B cell (primary cell): ENCODE results near the gene CD79A. TPM values are rescaled to one million over a fixed set of nuclear protein-coding genes. Genes with fewer than 3 reads are reported as not detected.

Experiments used
- ATAC-seq: fragments of 200-7000 bp; cut with Tn5 transposase; one replicate; pipeline ENCODE4 v1.10.0; 2021; ENCODE audit warnings: low read depth, mild to moderate bottlenecking, moderate number of reproducible peaks, moderate library complexity
- CTCF ChIA-PET: fragments of 350-600 bp; sonication (Branson Sonifier 250); formaldehyde crosslinking; loops from one replicate; lab custom pipeline; 2021; ENCODE audit warnings: antibody characterized with exemption, inconsistent platforms; lab: Charles Lee
- POLR2A ChIA-PET: fragments of 350-600 bp; sonication (Branson Sonifier 250); formaldehyde crosslinking; loops from one replicate; lab custom pipeline; 2021; ENCODE audit warnings: antibody characterized with exemption; lab: Charles Lee
- DNase-seq: peaks from one replicate; pipeline ENCODE4 v3.0.0; 2013
- H2AFZ ChIP-seq: 2 replicates; pipeline ENCODE4 v1.6.1; 2012; ENCODE audit warnings: mild to moderate bottlenecking, low read depth, low read length; ENCODE audit not compliant: insufficient read depth, poor library complexity, severe bottlenecking
- H3K27ac ChIP-seq, 2 donors: 1 replicate in 1 of 2; 2 replicates in 1 of 2; pipeline ENCODE4 v1.5.1; 2012 to 2013; ENCODE audit warnings: low read length in 2 of 2, mild to moderate bottlenecking in 2 of 2, moderate library complexity in 1 of 2
- H3K27me3 ChIP-seq, 4 experiments: fragments of 200-600 bp in 1 of 4; sonication (generic) in 1 of 4; replicated peaks in 1 of 4; 1 replicate in 2 of 4; 2 replicates in 2 of 4; pipeline versions ENCODE4 v1.6.1 to v1.7.0; 2013 to 2016; ENCODE audit warnings: low read length in 3 of 4, mild to moderate bottlenecking in 2 of 4, mixed read lengths in 1 of 4, moderate library complexity in 1 of 4; ENCODE audit not compliant: insufficient read depth in 4 of 4, control insufficient read depth in 3 of 4; ENCODE audit errors: control extremely low read depth in 1 of 4
- H3K36me3 ChIP-seq, 2 experiments: replicated peaks in 1 of 2; 1 replicate in 1 of 2; 2 replicates in 1 of 2; pipeline versions ENCODE4 v1.6.1 to v1.7.1; 2013; ENCODE audit warnings: low read length in 1 of 2; ENCODE audit not compliant: insufficient read depth in 2 of 2, control insufficient read depth in 1 of 2; ENCODE audit errors: control extremely low read depth in 1 of 2, extremely low read depth in 1 of 2
- H3K4me1 ChIP-seq, 2 donors: fragments of 200-600 bp in 1 of 2; sonication (generic) in 1 of 2; 1 replicate in 1 of 2; 2 replicates in 1 of 2; pipeline versions ENCODE4 v1.5.1 to v1.6.1; 2013 to 2017; ENCODE audit warnings: low read length in 2 of 2; ENCODE audit not compliant: control insufficient read depth in 2 of 2, insufficient read depth in 2 of 2
- H3K4me2 ChIP-seq: replicated peaks from 2 replicates; pipeline ENCODE3; 2012; ENCODE audit warnings: mild to moderate bottlenecking, low read depth, low read length; ENCODE audit not compliant: poor library complexity, severe bottlenecking
- H3K4me3 ChIP-seq, 5 experiments: fragments of 200-600 bp in 1 of 5; sonication (generic) in 1 of 5; 1 replicate in 3 of 5; 2 replicates in 2 of 5; pipeline versions ENCODE4 v1.5.1 to v1.7.0; 2011 to 2016; ENCODE audit warnings: low read length in 4 of 5, mild to moderate bottlenecking in 4 of 5, low read depth in 2 of 5, control low read depth in 1 of 5, moderate library complexity in 1 of 5; ENCODE audit not compliant: insufficient read depth in 1 of 5; ENCODE audit errors: control extremely low read depth in 1 of 5, extremely low read depth in 1 of 5
- H3K79me2 ChIP-seq: fragments of 200-600 bp; sonication (generic); one replicate; pipeline ENCODE4 v1.6.0; 2016; ENCODE audit warnings: low read length; ENCODE audit not compliant: control insufficient read depth, insufficient read depth
- H3K9ac ChIP-seq: fragments of 200-600 bp; sonication (generic); 2 replicates; pipeline ENCODE4 v1.6.1; 2017; ENCODE audit warnings: mild to moderate bottlenecking, low read length, moderate library complexity
- H3K9me3 ChIP-seq, 3 donors: one replicate each; pipeline versions ENCODE4 v1.6.1 to v1.7.1; 2013; ENCODE audit warnings: low read length in 2 of 3; ENCODE audit not compliant: control insufficient read depth in 2 of 3, insufficient read depth in 1 of 3; ENCODE audit errors: control extremely low read depth in 1 of 3
- H4K20me1 ChIP-seq: 2 replicates; pipeline ENCODE4 v1.6.0; 2012; ENCODE audit warnings: mild to moderate bottlenecking, low read length; ENCODE audit not compliant: insufficient read depth, control insufficient read depth, poor library complexity, severe bottlenecking
- H3K27ac Mint-ChIP-seq: one replicate; pipeline ENCODE4 v1.8.0; 2021; ENCODE audit warnings: mixed read lengths
- H3K27me3 Mint-ChIP-seq: one replicate; pipeline ENCODE4 v1.8.0; 2021; ENCODE audit warnings: mixed read lengths
- H3K4me1 Mint-ChIP-seq: one replicate; pipeline ENCODE4 v1.8.0; 2021; ENCODE audit warnings: mixed read lengths
- H3K4me3 Mint-ChIP-seq: one replicate; pipeline ENCODE4 v1.8.0; 2021; ENCODE audit warnings: mixed read lengths
- H3K9me3 Mint-ChIP-seq: one replicate; pipeline ENCODE4 v1.8.0; 2022; ENCODE audit warnings: mixed read lengths; ENCODE audit not compliant: insufficient read depth
- CTCF ChIP-seq: fragments of 200-600 bp; IDR thresholded peaks from one replicate; pipeline ENCODE4 v1.8.0; 2022; ENCODE audit warnings: antibody characterized with exemption, mild to moderate bottlenecking
- EZH2 ChIP-seq: IDR thresholded peaks from 2 replicates; pipeline ENCODE4 v1.6.1; 2012; ENCODE audit warnings: borderline replicate concordance, low read depth, mild to moderate bottlenecking, moderate library complexity, low read length; ENCODE audit not compliant: insufficient read depth, poor library complexity, severe bottlenecking
- WGBS: methylation state at CpG from one replicate; pipeline ENCODE4 v1.1.5; 2013; ENCODE audit warnings: missing lambda C conversion rate; ENCODE audit not compliant: insufficient coverage; 5-methylcytosine and 5-hydroxymethylcytosine counted together
- intact Hi-C: fragments of 100-400 bp; cut with micrococcal nuclease; formaldehyde crosslinking; loops from one replicate; pipeline ENCODE4 v1.10.0; 2022
- polyA plus RNA-seq: library from polyadenylated mRNA; depleted of rRNA; stranded (reverse); fragments of >200 nt; gene quantifications from 2 replicates; pipeline ENCODE4 v1.2.3, GENCODE V29; 2012
- total RNA-seq, 2 donors: library from RNA; stranded (reverse); fragments of 120-200 nt in 1 of 2; gene quantifications; 1 replicate in 1 of 2; 2 replicates in 1 of 2; pipeline versions ENCODE4 v1.2.3 to v1.2.4, GENCODE V29; 2013 to 2022

The CD79A gene
- total and polyA plus RNA-seq, 2 donors (not counting 1 experiment from before 2014, with no cell fraction given): 1,280 to 1,471 TPM

GRCh38 chr19:41887711-41888382, 10.8 kb downstream of the CD79A start:
- peak overlapping the region; percentile 68 for H3K9ac ChIP-seq
- peak overlapping the region; percentile 78 for H3K4me3 Mint-ChIP-seq
- intact Hi-C loops: loop anchor here (1.0 kb wide), 2 partner anchors 11 to 15 kb away; partner anchors contain the start of gene CD79A
- ATAC-seq (peak; percentile 18), DNase-seq (peak; percentile 77)
- peaks cover 42 to 64% of the 10 kb centered on the region in 2 donors for H3K4me1 ChIP-seq
- TF ChIP-seq CTCF: peak; percentile 56
- TF ChIP-seq EZH2: no peak
- peaks cover 56% of the 10 kb centered on the region for H3K4me1 Mint-ChIP-seq
- H3K27me3 ChIP-seq: no peaks in the 10 kb centered on the region
- no peak overlapping the region for H2AFZ ChIP-seq
- no peaks in the 10 kb centered on the region for H3K9me3 ChIP-seq
- H3K27ac Mint-ChIP-seq: peak overlapping the region; percentile 88
- H3K27me3 Mint-ChIP-seq: no peaks in the 10 kb centered on the region
- peak overlapping the region; percentile 79 to 83 for H3K27ac ChIP-seq
- H4K20me1 ChIP-seq: peaks cover 77% of the 10 kb centered on the region
- POLR2A ChIA-PET: interaction anchor here (0.6 to 7.7 kb wide), 6 partner anchors 12 to 82 kb away, joined by 3 to 92 read pairs (median 9); partner anchors contain the start of genes CD79A and RPS19
- H3K79me2 ChIP-seq: peaks cover 95% of the 10 kb centered on the region
- WGBS: 3% methylated on average over 6 of the region's 17 CpGs
- no peaks in the 10 kb centered on the region for H3K9me3 Mint-ChIP-seq
- peak overlapping the region in 4 of 5 experiments; percentile 45 to 66 (median 50) for H3K4me3 ChIP-seq
- CTCF ChIA-PET: interaction anchor here (0.7 to 7.3 kb wide), 17 partner anchors 11 to 95 kb away, joined by 3 to 180 read pairs (median 5); partner anchors contain the start of genes CD79A and RPS19
- H3K36me3 ChIP-seq: peaks cover 0 to 43% of the 10 kb centered on the region in 2 experiments
- H3K4me2 ChIP-seq: peak overlapping the region; percentile 90

DNA sequence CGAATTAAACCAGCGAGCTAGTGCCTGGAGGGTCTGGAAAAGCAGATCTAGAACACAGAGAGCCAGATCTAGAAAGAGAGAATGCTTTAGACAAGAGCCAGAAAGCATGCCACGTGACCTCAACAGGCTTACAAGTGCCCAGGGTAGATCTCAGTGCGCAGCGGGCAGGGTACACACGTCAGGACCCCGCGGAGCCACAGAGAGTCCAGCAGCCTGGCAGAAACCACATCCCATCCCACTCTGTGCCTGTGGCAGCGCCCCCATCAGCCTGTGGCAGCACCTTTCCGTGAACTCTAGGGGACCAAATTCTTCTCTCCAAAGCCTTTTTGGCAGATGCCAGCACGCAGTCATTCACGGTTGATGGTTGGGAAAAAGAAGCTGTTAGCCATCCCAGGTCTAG, 11.8 kb downstream of the CD79A start:
- no peak overlapping the region for H3K9ac ChIP-seq
- Mint-ChIP-seq H3K27ac (peak overlapping the region; percentile 66), H3K4me1 (peaks cover 55% of the 10 kb centered on the region), H3K27me3 (no peaks in the 10 kb centered on the region), H3K4me3 (peak overlapping the region; percentile 78), H3K9me3 (no peaks in the 10 kb centered on the region)
- peak overlapping the region; percentile 6 to 79 for H3K27ac ChIP-seq
- intact Hi-C loops: no loop called here
- H2AFZ ChIP-seq: no peak overlapping the region
- H3K9me3 ChIP-seq: no peaks in the 10 kb centered on the region
- 95% methylated on average over 10 of the region's 12 CpGs for WGBS
- H3K36me3 ChIP-seq: peaks cover 0 to 48% of the 10 kb centered on the region in 2 experiments
- CTCF ChIA-PET: interaction anchor here (1.0 to 7.3 kb wide), 10 partner anchors 10 to 63 kb away, joined by 3 to 180 read pairs (median 4); partner anchors contain the start of genes CD79A and RPS19
- H3K4me1 ChIP-seq: peaks cover 42 to 67% of the 10 kb centered on the region in 2 donors
- DNase-seq (no peak), ATAC-seq (no peak)
- POLR2A ChIA-PET: interaction anchor here (7.7 kb wide), 1 partner anchor 13 kb away, joined by 92 read pairs; the partner anchor contains the start of gene CD79A
- TF ChIP-seq EZH2 (no peak), CTCF (no peak)
- no peak overlapping the region for H3K4me2 ChIP-seq
- peaks cover 92% of the 10 kb centered on the region for H3K79me2 ChIP-seq
- H4K20me1 ChIP-seq: peaks cover 77% of the 10 kb centered on the region
- no peak overlapping the region for H3K4me3 ChIP-seq
- no peaks in the 10 kb centered on the region for H3K27me3 ChIP-seq
